Eye (tissue), 1 donor: ENCODE results near the gene MAP3K10.

ENCODE experiments used
- DNase-seq: peaks from one replicate; pipeline ENCODE4 v3.0.0-alpha.2; 2015

The MAP3K10 gene

GRCh38 chr19:40175820-40176219, 15.4 kb upstream of the MAP3K10 start:
- no peak for DNase-seq

GRCh38 chr19:40177286-40178070, 13.7 kb upstream of the MAP3K10 start:
- no peak for DNase-seq

- DNase-seq: no peak
Observed at GRCh38 chr19:40178756-40179155, 12.5 kb upstream of the MAP3K10 start.

- DNase-seq: no peak
Observed at GRCh38 chr19:40184273-40184672, 7.0 kb upstream of the MAP3K10 start.

GRCh38 chr19:40191836-40192646, 815 bp downstream of the MAP3K10 start:
- DNase-seq: peak; percentile 63

- no peak for DNase-seq
Observed at GRCh38 chr19:40192758-40193586, 1.7 kb downstream of the MAP3K10 start.

- no peak for DNase-seq
Observed at GRCh38 chr19:40193587-40193849, 2.3 kb downstream of the MAP3K10 start.

GRCh38 chr19:40198272-40198990, 7.2 kb downstream of the MAP3K10 start:
- DNase-seq: no peak

GRCh38 chr19:40200341-40201099, 9.3 kb downstream of the MAP3K10 start:
- DNase-seq: no peak

- no peak for DNase-seq
Observed at GRCh38 chr19:40204381-40204780, 13.2 kb downstream of the MAP3K10 start.

- no peak for DNase-seq
Observed at GRCh38 chr19:40205760-40206159, 14.5 kb downstream of the MAP3K10 start.

GRCh38 chr19:40208602-40209001, 17.4 kb downstream of the MAP3K10 start:
- DNase-seq: no peak

GRCh38 chr19:40210889-40211288, 19.7 kb downstream of the MAP3K10 start:
- no peak for DNase-seq

GRCh38 chr19:40213251-40213829, 22.1 kb downstream of the MAP3K10 start:
- DNase-seq: no peak

GRCh38 chr19:40213882-40214570, 22.8 kb downstream of the MAP3K10 start:
- DNase-seq: no peak

GRCh38 chr19:40214936-40215335, 23.7 kb downstream of the MAP3K10 start:
- DNase-seq: no peak

- DNase-seq: no peak
Observed at GRCh38 chr19:40216013-40216776, 25.0 kb downstream of the MAP3K10 start.

GRCh38 chr19:40216777-40217026, 25.5 kb downstream of the MAP3K10 start:
- DNase-seq: no peak

- no peak for DNase-seq
Observed at GRCh38 chr19:40217027-40217810, 26.0 kb downstream of the MAP3K10 start.
